DOHH2 (cell line): ENCODE data around the gene FAR2.

Source experiments
- H3F3A ChIP-seq: fragments of 200-600 bp; sonication (generic), shearing (Covaris generic); 2 replicates; pipeline ENCODE4 v1.6.0; 2016; ENCODE audit warnings: antibody characterized with exemption, mild to moderate bottlenecking; ENCODE audit not compliant: control insufficient read depth, insufficient read depth
- H3K27ac ChIP-seq: fragments of 200-600 bp; sonication (generic); 2 replicates; pipeline ENCODE4 v1.5.1; 2014; ENCODE audit warnings: low read depth, mild to moderate bottlenecking, low read length, moderate library complexity
- H3K27me3 ChIP-seq: fragments of 200-600 bp; sonication (generic); 2 replicates; pipeline ENCODE4 v1.6.1; 2014; ENCODE audit warnings: mild to moderate bottlenecking, low read length, mixed read lengths; ENCODE audit not compliant: control insufficient read depth
- H3K36me3 ChIP-seq: fragments of 200-600 bp; sonication (generic); 2 replicates; pipeline ENCODE4 v1.6.1; 2014; ENCODE audit warnings: mild to moderate bottlenecking, low read length, moderate library complexity, mixed read lengths; ENCODE audit not compliant: control insufficient read depth
- H3K4me1 ChIP-seq: fragments of 200-600 bp; sonication (generic); 2 replicates; pipeline ENCODE4 v1.6.1; 2014; ENCODE audit warnings: mild to moderate bottlenecking, low read length, mixed read lengths; ENCODE audit not compliant: control insufficient read depth
- H3K4me2 ChIP-seq: fragments of 200-600 bp; sonication (generic); 2 replicates; pipeline ENCODE4 v1.6.0; 2014; ENCODE audit warnings: mild to moderate bottlenecking, low read length, moderate library complexity
- H3K4me3 ChIP-seq: fragments of 200-600 bp; sonication (generic); 2 replicates; pipeline ENCODE4 v1.5.1; 2014; ENCODE audit warnings: mild to moderate bottlenecking, low read length, mixed read lengths
- H3K79me2 ChIP-seq: fragments of 200-600 bp; sonication (generic); 2 replicates; pipeline ENCODE4 v1.6.1; 2014; ENCODE audit warnings: mild to moderate bottlenecking, low read length, mixed read lengths; ENCODE audit not compliant: control insufficient read depth
- H3K9me2 ChIP-seq: fragments of 200-600 bp; sonication (generic); replicated peaks from 2 replicates; pipeline ENCODE4 v1.6.1; 2014; ENCODE audit warnings: mild to moderate bottlenecking, low read length, mixed read lengths; ENCODE audit not compliant: control insufficient read depth
- H3K9me3 ChIP-seq: fragments of 200-600 bp; sonication (generic); 2 replicates; pipeline ENCODE4 v1.6.1; 2014; ENCODE audit warnings: antibody characterized with exemption, low read length, mixed read lengths; ENCODE audit not compliant: control insufficient read depth, insufficient read depth
- H4K20me1 ChIP-seq: fragments of 200-600 bp; sonication (generic); 2 replicates; pipeline ENCODE4 v1.6.0; 2014; ENCODE audit warnings: low read depth, mild to moderate bottlenecking, antibody characterized with exemption, low read length, moderate library complexity; ENCODE audit not compliant: control insufficient read depth, insufficient read depth
- EZH2phosphoT487 ChIP-seq: fragments of 200-600 bp; sonication (generic); IDR thresholded peaks from 2 replicates; pipeline ENCODE4 v1.6.1; 2017; ENCODE audit warnings: borderline replicate concordance, mild to moderate bottlenecking, antibody characterized with exemption, low read length, moderate library complexity, mixed read lengths
- TF ChIP-seq, protein P1 (sequence below): fragments of 200-600 bp; sonication (generic); IDR thresholded peaks from one replicate; pipeline ENCODE4 v1.5.1; 2014; ENCODE audit warnings: antibody characterized with exemption, mild to moderate bottlenecking, low read depth, low read length; ENCODE audit not compliant: poor library complexity, severe bottlenecking

The FAR2 gene

DNA sequence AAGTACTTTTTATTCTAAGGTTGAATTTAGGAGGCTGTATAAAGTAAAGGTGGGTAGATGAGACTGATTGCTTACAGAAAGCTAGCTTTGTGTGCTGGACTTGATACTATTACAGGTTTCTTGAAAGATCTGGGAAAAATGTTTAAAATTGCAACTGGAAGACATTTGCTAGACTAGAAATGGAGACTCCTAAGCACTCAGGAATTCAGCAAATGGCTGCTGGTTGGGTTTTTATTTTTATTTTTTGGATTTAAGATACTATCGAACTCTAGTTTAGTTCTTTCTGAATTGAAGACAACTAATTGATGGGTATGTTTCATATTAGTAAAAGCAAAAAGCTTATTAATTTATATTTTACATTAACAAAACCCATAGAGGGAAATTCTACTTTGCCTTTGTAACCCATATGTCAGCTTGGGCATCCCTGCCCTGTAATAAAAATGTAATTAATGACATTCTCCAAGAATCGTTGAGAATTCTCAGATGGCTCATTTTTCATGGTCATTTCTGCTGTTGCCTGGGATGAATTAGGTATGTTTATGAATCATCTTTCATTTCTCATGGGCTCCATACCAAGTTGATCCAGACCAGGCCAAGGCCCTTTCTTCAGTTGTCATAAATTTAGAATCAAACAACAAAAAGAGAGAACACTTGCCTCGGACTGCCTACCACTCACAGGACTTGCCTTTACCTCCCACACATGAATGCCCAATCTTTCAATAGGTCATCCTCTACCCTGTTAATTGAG is 129.8 kb downstream of the FAR2 start:
- Histone ChIP-seq H3K79me2 (no peaks in the 10 kb centered on the region), H3K4me2 (no peak overlapping the region), H4K20me1 (no peaks in the 10 kb centered on the region), H3F3A (no peaks in the 10 kb centered on the region), H3K36me3 (no peaks in the 10 kb centered on the region), H3K27ac (no peak overlapping the region), H3K27me3 (no peaks in the 10 kb centered on the region), H3K4me1 (no peaks in the 10 kb centered on the region), H3K9me2 (no peaks in the 10 kb centered on the region), H3K9me3 (no peaks in the 10 kb centered on the region; the same call in 1 of the 2 replicates), H3K4me3 (no peak overlapping the region)
- TF ChIP-seq, protein P1, sequence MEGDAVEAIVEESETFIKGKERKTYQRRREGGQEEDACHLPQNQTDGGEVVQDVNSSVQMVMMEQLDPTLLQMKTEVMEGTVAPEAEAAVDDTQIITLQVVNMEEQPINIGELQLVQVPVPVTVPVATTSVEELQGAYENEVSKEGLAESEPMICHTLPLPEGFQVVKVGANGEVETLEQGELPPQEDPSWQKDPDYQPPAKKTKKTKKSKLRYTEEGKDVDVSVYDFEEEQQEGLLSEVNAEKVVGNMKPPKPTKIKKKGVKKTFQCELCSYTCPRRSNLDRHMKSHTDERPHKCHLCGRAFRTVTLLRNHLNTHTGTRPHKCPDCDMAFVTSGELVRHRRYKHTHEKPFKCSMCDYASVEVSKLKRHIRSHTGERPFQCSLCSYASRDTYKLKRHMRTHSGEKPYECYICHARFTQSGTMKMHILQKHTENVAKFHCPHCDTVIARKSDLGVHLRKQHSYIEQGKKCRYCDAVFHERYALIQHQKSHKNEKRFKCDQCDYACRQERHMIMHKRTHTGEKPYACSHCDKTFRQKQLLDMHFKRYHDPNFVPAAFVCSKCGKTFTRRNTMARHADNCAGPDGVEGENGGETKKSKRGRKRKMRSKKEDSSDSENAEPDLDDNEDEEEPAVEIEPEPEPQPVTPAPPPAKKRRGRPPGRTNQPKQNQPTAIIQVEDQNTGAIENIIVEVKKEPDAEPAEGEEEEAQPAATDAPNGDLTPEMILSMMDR, result no peak
- TF ChIP-seq EZH2phosphoT487, result no peak

DNA sequence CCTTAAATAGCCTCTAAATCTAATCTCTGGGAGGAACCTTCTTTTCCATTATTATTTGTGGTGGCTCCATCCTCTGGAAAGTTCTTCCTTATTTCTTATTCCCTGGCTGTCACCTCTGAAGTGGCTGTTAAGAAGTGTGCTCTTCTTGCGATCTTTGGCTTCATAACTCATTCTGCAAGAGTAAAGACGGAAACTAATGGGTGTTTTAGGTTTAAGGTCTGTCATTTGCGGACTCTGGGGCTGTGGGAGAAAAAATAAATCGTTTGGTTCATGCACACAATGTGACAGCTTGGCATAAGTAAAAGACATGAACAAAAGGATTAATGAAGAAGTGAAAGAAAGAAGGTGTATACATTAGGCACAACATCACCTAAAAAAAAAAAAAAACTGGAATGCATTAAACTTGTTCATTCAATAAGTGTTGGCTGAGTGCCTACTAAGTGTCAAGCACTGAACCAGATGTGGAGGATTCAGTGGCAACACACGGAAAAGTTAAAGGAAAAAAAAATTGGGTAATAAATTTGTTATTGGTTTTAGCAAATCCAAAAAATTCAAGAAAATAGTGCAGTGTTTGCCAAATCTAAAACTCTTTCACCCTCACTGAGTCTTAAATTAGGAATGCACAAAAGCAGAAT is 132.4 kb downstream of the FAR2 start:
- H3K9me3 ChIP-seq, result no peaks in the 10 kb centered on the region
- no peak overlapping the region for H3K4me2 ChIP-seq
- TF ChIP-seq, protein P1, result no peak
- TF ChIP-seq EZH2phosphoT487, result no peak

DNA sequence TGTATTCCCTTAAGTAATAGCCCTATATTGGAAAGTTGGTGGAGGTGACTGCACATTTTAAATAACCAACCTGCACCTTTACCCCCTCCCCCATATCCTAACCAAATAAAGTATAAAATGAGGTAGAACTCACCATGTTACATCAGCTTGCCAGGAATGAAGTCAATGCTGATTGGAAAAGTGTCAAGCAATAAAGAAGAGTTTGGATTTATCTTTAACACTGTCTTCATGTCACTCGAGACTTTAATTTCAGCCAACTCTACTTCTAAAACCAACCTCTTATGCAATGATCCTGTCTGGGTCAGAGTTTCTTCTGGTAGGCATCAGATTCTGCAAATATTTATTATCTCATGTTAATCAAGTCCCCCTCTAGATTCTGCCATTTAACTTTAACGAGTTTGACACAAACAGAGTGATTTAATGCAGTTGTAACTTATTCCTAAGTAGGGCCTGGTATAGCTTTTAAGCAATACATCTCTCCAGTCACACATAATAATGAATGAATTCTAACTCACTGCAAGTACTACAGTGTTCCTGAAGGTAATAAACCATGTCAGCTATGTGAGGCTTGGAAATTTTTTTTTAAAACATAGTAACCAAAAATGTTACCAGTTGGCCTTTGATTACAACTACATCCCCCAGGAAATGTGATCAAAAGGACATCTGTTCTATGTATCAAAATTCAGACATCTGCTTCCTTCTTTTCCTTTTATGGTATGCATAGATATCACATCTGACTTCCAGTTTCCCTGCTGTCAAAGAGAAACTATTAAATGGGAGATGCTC is 133.1 kb downstream of the FAR2 start:
- Histone ChIP-seq H3K79me2 (no peaks in the 10 kb centered on the region), H3K4me2 (no peak overlapping the region), H3K27ac (no peak overlapping the region), H3F3A (no peaks in the 10 kb centered on the region), H3K4me1 (no peaks in the 10 kb centered on the region), H3K9me3 (no peaks in the 10 kb centered on the region), H3K36me3 (no peaks in the 10 kb centered on the region), H3K4me3 (no peak overlapping the region), H4K20me1 (no peaks in the 10 kb centered on the region), H3K27me3 (no peaks in the 10 kb centered on the region), H3K9me2 (no peaks in the 10 kb centered on the region)
- no peak for TF ChIP-seq EZH2phosphoT487
- TF ChIP-seq, protein P1, result no peak

More for the DNA sequence above, 132.4 kb downstream of the FAR2 start:
- Histone ChIP-seq H3K27ac (no peak overlapping the region), H3K4me1 (no peaks in the 10 kb centered on the region), H3K27me3 (no peaks in the 10 kb centered on the region), H3K4me3 (no peak overlapping the region), H3K9me2 (no peaks in the 10 kb centered on the region), H3F3A (no peaks in the 10 kb centered on the region), H4K20me1 (no peaks in the 10 kb centered on the region), H3K36me3 (no peaks in the 10 kb centered on the region), H3K79me2 (no peaks in the 10 kb centered on the region)
